RCC 7860 (cell line): ENCODE measurements around the gene SINHCAF.

Source experiments
- DNase-seq: peaks from one replicate; pipeline ENCODE4 v3.0.0-alpha.2; 2015; ENCODE audit warnings: low spot score
- FAIRE-seq: peaks from 2 replicates; lab custom pipeline; 2012; peaks lifted over from hg19 to GRCh38; lab: Jason Lieb, UNC

The SINHCAF gene

DNA sequence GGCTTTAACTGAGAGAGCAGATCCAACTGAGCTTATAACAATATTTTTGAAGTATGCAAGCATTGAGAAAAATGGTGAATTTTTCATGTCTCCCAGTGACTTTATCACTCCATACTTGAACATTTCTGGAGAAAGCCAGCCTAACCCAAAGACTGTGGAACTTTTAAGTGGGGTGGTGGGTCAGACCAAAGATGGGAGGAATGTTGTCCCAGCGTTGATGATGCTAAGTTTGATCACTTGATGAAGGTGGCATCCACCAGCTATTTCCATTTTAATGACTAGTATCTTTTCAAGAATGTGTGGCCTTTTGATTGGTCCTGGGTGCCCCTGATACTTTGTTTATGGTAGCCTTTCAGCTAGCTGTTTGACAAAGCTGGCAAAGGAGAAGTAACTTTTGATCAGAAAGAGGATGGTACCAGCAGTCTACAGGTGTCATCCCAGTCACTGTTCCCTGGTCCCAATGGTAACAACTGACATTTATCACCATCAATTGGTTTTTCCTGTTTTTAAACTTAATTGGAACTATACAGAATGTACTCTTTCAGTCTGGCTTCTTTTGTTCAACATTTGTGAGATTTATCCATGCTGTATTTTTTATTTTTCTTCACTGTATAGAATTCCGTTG, 14.2 kb downstream of the SINHCAF start:
- FAIRE-seq (no peak), DNase-seq (no peak)

DNA sequence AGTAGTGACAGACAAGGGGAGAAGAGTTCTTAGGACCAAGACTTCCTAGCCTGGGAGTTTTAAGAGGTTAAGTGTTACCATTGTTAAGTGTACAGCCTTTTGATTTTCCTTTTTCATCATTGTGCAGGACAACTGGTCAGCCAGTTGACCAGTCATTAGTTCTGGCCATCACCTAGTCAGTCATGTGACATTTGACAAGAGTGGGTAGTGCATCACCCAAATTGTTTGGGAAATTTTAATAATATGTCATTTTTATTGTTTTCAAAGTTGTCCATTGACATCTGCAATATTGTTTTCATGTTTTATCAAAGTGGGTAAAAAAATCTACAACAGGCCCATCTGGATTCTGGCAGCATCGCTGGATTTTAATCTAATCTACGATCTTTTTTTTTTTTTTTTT, 15.5 kb downstream of the SINHCAF start:
- no peak for DNase-seq
- FAIRE-seq: no peak

DNA sequence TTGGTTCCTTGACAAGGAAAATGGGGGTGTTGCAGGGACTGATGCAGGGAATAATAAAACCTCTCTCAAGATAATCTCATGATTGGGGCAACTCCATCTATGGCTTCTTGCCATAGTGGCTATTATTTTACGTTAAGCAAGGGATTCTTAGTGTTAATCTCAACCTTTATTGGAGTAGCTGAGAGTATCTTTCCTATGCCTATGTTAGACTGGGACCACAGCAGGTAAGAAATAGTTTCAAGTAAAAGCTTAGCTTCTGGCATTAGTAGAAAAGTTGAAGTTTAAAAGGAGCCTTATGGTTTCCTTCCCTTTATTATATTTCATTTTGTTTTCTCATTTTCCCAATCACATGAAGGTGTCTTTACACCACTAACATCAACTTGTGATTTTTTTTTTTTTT, 16.7 kb downstream of the SINHCAF start:
- DNase-seq (no peak), FAIRE-seq (no peak)

DNA sequence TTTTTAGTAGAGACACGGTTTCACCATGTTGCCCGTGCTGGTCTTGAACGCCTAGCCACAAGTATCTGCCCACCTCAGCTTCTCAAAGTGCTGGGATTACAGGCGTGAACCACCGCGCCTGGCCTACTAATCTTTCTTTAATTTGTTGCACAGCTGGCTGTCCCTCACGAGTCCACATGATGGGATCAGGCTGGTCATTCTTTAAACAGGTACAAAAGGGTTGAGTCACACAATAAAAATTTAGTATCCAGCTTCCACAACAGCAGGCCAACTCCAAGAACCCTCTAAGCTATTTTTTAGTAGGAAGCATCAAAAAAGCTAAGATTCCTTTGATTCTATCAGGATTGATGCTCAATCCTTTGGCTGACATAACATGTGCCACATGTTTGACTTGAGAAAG, 17.8 kb downstream of the SINHCAF start:
- FAIRE-seq: no peak
- DNase-seq: no peak

DNA sequence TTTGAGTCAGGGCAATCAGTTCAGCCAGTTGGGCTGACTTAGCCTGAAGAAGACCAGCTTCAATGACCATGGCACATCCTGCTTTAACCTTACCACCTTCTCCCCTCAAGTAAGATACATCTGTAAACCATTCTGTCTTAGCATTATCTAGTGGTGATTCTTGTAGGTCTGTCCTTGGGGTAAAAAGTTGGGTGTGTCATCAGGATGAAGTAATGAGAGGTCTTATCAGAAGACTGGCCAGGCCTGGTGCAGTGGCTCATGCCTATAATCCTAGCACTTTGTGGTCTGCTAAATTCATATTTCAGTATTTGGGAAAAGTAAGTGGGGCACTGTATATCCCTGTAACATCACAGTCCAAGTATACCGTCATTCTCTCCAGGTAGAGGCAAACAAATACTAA, 19.1 kb downstream of the SINHCAF start:
- no peak for FAIRE-seq
- no peak for DNase-seq

DNA sequence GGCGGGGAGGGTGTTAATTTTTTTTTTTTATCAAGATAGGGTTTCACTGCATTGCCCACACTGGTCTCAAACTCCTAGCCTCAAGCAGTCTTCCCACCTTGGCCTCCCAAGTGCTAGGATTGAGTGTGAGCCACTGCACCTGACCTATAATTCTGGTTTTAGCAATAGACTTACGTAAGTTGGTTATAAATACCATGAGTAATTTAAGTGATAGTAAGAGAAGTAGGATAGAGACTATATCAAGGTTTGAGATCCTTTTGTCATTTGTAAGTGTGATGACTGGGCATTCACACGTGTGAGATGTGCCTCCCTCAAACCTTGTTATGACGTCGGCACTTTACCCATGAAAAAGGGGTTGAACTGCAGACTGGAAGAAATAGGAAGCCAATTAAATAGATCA, 22.5 kb downstream of the SINHCAF start:
- DNase-seq: no peak
- FAIRE-seq: no peak

DNA sequence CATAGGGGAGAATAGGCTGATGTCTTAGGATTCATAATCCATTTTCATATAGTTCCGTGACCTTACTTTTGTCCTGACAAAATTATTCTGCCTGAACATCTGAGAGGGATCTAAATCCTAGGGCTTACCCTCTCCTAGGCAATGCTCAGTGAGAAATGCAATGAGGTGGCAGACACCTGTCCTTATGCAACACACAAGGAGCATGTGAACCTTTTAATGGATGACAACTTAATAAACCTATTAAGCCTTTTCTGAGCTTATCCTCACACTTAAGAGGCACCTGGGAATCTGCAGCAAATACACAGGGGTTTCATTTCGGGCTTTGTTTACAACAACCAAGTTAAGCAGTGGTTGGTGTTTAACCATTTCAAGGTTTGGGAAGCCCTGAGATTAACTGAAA, 24.6 kb downstream of the SINHCAF start:
- DNase-seq: no peak
- FAIRE-seq: no peak

DNA sequence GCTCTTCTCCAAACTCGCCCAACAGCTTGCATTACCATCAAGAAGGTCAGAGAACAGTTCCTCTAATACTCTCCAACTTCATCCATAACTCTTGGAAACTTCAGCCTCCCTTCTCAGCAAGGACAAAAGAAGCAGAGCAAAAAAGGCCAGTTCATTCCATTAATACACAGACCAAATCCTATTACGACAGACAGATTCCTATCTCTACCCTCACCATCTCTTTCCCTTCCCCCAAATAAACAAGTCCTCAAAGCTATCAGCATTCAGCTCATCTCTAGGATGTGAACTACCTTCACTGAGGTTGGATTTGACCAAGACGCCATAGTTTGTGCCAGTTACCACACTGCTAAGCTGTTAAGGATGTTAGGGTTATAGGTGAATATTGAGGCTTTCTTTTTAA, 25.2 kb downstream of the SINHCAF start:
- DNase-seq (no peak), FAIRE-seq (no peak)

DNA sequence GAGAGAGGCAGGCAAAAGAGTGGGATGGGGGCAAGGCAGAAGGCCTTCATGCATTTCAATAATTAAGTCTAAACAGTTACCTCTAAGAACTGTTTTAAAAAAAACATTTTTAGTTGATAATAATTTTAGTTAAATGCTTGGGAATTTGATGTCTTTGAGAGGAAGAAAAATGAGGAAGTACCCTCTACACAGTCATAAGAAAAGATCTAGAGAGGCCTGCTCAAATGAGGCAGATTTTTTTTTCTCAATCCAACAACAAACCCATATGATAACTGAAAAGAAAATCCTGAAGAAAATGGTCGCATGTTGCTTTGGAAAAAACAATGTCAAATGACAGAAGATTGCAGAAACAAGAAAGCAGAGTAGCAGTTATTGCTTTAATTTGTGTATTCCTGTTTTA, 25.6 kb downstream of the SINHCAF start:
- FAIRE-seq (no peak), DNase-seq (no peak)

DNA sequence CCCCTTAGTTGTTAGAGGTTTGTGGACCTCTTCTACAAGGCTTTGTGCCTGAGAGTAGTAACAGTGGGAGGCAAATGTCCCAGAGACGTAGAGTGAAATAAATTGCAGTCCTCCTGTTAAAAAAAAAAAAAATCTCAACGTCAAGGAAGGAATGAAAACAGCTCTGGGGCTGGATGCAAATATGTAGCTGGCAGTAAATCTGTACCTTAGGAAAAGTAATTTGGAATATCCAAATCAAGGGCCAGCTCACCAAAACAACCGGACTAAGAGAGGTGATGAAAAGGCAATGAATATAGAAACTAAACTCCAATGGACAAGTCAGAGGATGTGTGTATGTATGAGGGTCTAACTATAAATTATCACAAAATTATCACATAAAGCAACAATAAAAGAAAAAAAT, 27.0 kb downstream of the SINHCAF start:
- DNase-seq (no peak), FAIRE-seq (no peak)

DNA sequence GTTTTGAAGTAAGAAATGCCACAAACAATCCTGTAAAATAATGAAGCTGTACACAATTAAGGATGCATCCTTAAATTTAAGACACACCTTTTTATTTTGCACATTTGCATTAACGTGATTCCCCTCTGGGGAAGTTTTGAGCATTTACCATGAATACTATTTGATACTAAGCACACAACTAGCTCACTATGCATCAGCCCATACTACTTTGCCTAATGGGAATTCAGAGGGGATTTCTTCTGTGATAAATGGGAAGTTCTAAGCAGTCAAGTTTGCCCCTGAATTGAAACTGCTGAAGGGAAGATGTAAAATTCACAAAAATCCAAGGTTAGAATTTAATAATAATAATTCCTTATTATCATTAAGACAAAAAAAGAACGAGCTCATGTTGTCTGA, 27.4 kb downstream of the SINHCAF start:
- FAIRE-seq (no peak), DNase-seq (no peak)

DNA sequence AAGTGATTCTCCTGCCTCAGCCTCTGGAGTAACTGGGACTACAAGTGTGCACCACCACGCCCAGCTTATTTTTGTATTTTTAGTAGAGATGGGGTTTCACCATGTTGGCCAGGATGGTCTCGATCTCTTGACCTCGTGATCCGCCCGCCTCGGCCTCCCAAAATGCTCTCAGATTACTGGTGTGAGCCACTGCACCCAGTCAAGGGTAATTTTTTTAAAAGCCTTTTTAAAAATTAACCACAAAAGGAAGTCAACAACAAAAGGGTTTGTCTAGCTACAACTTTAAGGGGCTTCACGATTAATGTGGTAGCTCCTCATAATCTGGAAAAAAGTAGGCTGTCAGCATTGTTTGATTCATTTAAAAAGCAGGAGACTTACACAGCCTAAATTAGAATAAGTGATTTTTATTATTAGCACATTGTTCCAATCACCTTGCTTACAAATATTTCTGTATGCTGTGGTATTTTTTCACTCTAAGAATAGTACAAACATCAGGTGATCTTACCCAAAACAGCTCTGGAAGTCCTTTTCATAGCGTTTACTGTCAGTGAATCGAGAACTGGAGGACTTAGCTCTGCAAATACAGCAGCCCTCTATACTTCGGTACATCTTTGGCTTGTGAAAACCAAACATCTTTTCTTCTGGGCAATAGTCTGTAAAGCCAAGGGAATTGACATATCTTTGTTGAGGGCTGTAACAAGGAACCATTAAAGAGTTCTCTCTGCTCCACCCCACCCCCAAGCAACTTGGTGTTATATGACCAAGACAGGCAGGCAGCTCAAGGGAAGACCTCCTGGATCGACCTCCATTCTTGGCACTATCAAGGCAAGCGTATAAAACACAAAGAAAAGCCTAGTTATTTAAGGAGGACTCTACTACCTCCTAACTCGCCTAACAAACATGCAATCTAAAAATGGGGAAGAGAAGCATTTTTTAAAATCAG, 28.1 kb downstream of the SINHCAF start:
- no peak for DNase-seq
- FAIRE-seq: no peak

DNA sequence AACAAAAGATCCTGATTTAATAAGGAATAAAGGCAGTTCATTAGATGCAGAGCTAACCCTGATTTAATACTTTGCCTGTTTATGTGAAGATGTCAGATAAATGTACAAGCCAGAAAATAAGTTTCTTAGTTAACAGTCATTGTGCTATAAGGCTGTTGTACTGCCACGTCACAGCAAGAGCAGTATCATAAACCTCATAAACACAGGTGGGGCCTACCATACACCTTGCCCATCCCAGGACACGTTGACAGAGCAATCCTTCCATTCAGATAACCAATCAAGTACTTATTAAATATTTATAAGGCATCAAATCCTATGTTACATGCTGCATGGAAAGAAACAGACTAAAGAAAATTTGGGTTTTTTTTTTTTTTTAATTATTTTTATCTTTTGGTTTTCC, 36.5 kb downstream of the SINHCAF start:
- DNase-seq: no peak
- FAIRE-seq: no peak

DNA sequence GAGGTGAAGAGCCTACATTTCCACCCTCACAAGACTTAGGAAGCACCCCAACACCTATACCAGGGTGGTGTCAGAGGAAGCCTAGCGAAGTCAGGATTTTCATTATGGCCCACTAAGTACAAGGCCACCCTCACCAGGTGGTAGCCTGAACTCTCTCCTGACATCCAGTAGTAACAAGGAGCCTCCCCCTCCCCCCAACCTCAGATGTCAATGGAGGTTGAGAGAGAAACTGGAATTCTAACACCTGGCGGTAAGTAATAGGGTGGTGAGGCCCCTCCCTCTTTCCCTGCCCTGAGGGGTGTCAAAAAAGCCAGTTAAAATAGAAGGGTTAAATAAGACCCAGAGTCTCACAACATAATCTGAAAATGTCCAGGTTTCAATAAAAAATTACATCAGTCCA, 37.6 kb downstream of the SINHCAF start:
- FAIRE-seq (no peak), DNase-seq (no peak)

DNA sequence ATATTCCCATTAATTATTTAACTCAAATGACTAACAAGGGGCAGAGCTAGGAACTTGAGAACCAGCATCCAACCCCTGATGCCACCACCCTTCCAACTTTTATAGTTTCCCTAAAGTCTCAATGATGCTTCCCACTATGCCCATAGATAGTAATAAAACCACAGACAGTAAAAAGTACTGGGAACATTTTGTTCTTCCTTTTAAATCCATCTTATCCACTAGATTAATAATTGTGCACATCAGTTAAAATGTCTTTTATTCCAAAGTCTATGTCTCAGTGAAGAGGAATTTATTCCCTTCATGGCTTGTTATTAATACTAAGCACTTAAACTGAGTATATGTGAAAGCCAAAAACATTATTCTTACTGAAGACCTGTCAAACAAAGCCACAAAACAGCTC, 45.8 kb downstream of the SINHCAF start:
- no peak for FAIRE-seq
- no peak for DNase-seq

DNA sequence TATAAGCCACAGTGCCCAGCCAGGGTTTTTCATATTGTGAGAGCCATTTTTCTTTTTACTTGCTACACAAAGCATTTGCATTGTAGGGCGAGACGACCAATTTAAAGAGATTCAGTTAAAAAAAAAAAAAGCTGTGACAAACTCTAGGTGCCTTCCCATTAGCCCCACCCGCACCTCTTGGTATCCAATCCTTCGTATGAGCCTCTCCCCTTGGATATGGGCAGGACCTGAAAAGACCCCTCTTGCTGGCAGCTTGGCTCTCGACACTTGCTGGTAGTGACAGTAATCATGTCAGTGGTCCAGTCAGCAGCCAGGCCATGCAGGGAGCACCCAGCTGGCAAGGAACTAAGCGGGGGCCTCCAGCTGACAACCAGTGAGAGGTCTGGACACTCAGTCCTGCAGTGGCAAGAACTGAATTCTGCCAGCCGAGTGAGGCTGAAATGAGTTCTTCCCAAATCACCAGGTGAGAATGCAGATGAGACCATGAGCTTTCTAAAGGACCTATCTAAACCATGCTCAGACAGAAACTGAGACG, 46.5 kb downstream of the SINHCAF start:
- DNase-seq: no peak
- no peak for FAIRE-seq

DNA sequence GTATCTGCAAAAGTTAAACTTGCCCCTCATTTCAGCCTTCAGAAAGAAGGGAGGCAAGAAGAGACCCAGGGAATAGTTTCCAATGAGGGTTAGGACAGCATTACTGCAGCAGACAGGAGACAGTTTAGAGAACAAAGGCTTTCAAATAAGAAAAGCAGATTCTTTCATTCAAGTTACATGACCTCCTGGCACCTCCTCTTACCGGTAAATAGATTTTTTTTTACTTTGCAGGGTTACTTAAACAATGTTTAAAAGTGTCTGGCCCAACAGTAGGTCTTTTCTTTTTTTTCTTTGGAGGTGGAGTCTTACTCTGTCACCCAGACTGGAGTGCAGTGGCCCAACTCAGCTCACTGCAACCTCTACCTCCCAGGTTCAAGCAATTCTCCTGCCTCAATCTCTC, 47.1 kb downstream of the SINHCAF start:
- no peak for FAIRE-seq

DNA sequence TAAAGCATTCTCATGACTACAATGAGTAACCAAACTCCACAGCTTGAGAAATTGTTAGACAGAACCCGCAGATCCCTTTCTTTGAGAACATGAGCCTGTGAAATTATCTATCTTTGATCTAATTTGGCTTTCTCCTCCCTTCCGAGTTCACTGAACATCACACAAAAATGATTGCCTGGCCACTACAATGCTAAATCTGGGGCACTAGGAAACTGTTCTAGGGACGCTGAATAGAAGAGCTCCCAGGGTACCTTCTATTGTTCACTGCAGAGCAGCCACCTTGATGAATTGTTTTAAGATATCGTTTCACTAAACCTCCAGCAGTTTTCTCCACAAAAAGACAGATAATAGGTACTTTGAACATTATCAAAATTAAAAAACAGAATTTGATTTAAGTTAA, 47.5 kb downstream of the SINHCAF start:
- DNase-seq: no peak
- no peak for FAIRE-seq

More for the DNA sequence above, 47.1 kb downstream of the SINHCAF start:
- DNase-seq: no peak

DNA sequence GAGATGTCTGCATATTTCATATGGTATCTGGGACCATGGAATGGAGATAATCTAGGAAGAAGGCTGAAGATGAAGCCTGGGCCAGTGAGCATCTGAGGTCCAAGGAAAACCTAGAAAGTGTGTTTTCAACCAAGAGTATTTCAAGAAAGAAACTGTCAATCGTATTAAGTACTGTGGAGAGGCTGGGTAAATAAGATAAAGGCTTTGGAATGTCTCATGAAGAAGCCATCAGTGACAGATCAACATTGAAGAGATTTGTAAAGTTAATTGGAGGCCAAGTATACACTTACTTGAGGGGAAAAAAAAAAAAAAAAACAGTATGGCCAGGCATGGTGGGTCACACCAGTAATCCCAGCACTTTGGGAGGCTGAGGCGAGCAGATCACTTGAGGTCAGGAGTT, 48.9 kb downstream of the SINHCAF start:
- DNase-seq (no peak), FAIRE-seq (no peak)

DNA sequence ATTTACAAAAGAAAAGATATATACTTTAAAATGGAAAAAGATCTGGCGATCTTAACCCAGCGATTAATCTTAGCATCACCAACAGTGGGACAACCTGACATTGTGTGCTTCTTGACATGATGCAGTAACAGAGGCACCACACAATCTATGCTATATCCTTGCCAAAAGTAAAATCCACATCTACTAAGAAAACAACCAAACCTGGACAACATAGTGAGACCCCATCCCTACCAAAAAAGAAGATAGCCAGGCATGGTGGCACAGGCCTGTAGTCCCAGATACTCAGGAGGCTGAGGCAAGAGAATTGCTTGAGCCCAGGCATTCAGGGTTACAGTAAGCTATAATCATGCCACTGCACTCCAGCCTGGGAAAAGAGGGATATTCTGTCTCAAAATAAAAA, 50.5 kb downstream of the SINHCAF start:
- DNase-seq: no peak
- FAIRE-seq: no peak

DNA sequence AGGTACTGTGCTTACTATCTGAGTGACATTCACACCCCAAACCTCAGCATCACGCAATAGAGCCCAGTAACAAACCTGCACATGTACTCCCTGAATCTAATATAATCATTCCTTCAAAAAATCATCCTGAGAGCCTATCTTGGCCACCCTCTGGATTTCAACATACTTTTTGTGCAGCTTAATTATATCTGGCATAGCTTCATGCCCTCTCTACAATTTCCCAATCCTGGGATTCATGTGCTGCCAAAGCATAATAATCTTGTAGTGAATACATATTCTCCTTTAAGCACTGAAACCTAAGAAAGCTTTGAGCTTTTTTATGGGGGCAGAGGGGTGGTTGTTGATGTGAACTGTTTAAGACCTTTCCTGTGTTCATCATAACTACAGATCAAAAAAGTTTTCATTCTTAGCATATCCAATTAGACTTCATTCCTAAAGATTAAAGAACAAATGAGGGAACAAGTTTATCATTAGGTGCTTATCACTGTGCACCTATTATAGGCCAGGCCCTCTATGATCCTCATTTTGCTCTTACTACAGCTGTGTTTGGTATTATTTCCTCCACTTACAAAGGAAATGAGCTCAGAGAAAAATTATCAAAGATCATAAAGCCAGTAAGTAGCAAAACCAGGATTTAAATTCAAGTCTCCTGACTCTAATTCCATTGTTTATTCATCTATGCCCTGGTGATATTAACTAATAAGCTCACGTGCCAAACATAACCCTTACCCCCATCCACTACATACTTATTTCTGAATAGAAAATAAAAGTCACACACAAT, 51.2 kb downstream of the SINHCAF start:
- no peak for FAIRE-seq

More for the DNA sequence above, 51.2 kb downstream of the SINHCAF start:
- DNase-seq: no peak
